Natural killer cell (primary cell): ENCODE measurements around the gene FASTK. TPM values are rescaled to one million over a fixed set of nuclear protein-coding genes. Genes with fewer than 3 reads are reported as not detected.

ENCODE experiments used
- ATAC-seq, 3 donors: fragments of 150-1000 bp in 2 of 3; fragments of 200-7000 bp in 1 of 3; cut with Tn5 transposase; 1 replicate in 1 of 3; 2 replicates in 2 of 3; pipeline ENCODE4 v1.10.0; 2021; ENCODE audit warnings: mild to moderate bottlenecking in 2 of 3, moderate library complexity in 2 of 3
- DNase-seq, 2 donors: peaks; one replicate each; pipeline versions ENCODE4 v3.0.0 to v3.0.0-alpha.2; 2013 to 2021; ENCODE audit warnings: mixed read lengths in 1 of 2
- H3K27ac ChIP-seq: one replicate; pipeline ENCODE4 v1.5.1; 2013; ENCODE audit warnings: mild to moderate bottlenecking, low read length
- H3K27me3 ChIP-seq: one replicate; pipeline ENCODE4 v1.6.1; 2013; ENCODE audit warnings: low read length; ENCODE audit not compliant: control insufficient read depth, insufficient read depth
- H3K36me3 ChIP-seq: one replicate; pipeline ENCODE4 v1.6.1; 2013; ENCODE audit warnings: low read length; ENCODE audit not compliant: control insufficient read depth, insufficient read depth
- H3K4me1 ChIP-seq: one replicate; pipeline ENCODE4 v1.6.1; 2013; ENCODE audit warnings: low read length; ENCODE audit not compliant: control insufficient read depth, insufficient read depth
- H3K4me3 ChIP-seq: one replicate; pipeline ENCODE4 v1.5.1; 2013; ENCODE audit warnings: low read length
- H3K9me3 ChIP-seq: one replicate; pipeline ENCODE4 v1.6.1; 2013; ENCODE audit warnings: low read length; ENCODE audit not compliant: control insufficient read depth, insufficient read depth
- H3K27ac Mint-ChIP-seq, 2 donors: one replicate each; pipeline ENCODE4 v1.8.0; 2022; ENCODE audit warnings: mild to moderate bottlenecking in 2 of 2, mixed read lengths in 2 of 2, moderate library complexity in 1 of 2
- H3K27me3 Mint-ChIP-seq, 2 donors: one replicate each; pipeline ENCODE4 v1.8.0; 2022; ENCODE audit warnings: low read depth in 2 of 2, mixed read lengths in 2 of 2
- H3K36me3 Mint-ChIP-seq: one replicate; pipeline ENCODE4 v1.8.0; 2022; ENCODE audit warnings: mixed read lengths
- H3K4me1 Mint-ChIP-seq, 2 donors: one replicate each; pipeline ENCODE4 v1.8.0; 2022; ENCODE audit warnings: mixed read lengths in 2 of 2
- H3K4me3 Mint-ChIP-seq: one replicate; pipeline ENCODE4 v1.8.0; 2022; ENCODE audit warnings: mild to moderate bottlenecking, moderate library complexity, mixed read lengths
- H3K9me3 Mint-ChIP-seq, 2 donors: one replicate each; pipeline ENCODE4 v1.8.0; 2022; ENCODE audit warnings: mixed read lengths in 2 of 2
- CTCF ChIP-seq: fragments of 200-600 bp; IDR thresholded peaks from one replicate; pipeline ENCODE4 v1.8.0; 2022; ENCODE audit warnings: antibody characterized with exemption
- WGBS: methylation state at CpG from one replicate; pipeline ENCODE4 v1.1.7; 2013; ENCODE audit warnings: missing lambda C conversion rate; ENCODE audit not compliant: insufficient coverage; 5-methylcytosine and 5-hydroxymethylcytosine counted together
- intact Hi-C: fragments of 100-400 bp; cut with micrococcal nuclease; formaldehyde crosslinking; loops from one replicate; pipeline ENCODE4 v1.14.2; 2022
- total RNA-seq, 4 donors: library from RNA; stranded (reverse); fragments of 120-200 nt in 1 of 4; gene quantifications; one replicate each; pipeline versions ENCODE4 v1.2.3 to v1.2.4, GENCODE V29; 2013 to 2022

FASTK gene
- total RNA-seq, 3 donors from 2014 or later (not counting 1 experiment from before 2014, with no cell fraction given), result 72.8 to 89.4 (median 85.2) TPM

GRCh38 chr7:151075662-151075971 is 5.0 kb downstream of the FASTK start:
- no peaks in the 10 kb centered on the region for H3K9me3 ChIP-seq
- DNase-seq, result no peak
- 93% methylated on average over 7 of the region's 7 CpGs for WGBS
- no peak for TF ChIP-seq CTCF
- no peak overlapping the region for H3K27ac ChIP-seq
- no peaks in the 10 kb centered on the region for H3K27me3 ChIP-seq
- no peak overlapping the region for H3K27ac Mint-ChIP-seq
- peaks cover 5 to 18% of the 10 kb centered on the region in 2 donors for H3K4me1 Mint-ChIP-seq
- intact Hi-C loops, result no loop called here
- no peak for ATAC-seq
- H3K27me3 Mint-ChIP-seq, result no peaks in the 10 kb centered on the region
- H3K9me3 Mint-ChIP-seq, result no peaks in the 10 kb centered on the region
- H3K36me3 ChIP-seq, result peaks cover 45% of the 10 kb centered on the region
- H3K4me3 ChIP-seq, result no peak overlapping the region
- no peaks in the 10 kb centered on the region for H3K36me3 Mint-ChIP-seq
- H3K4me3 Mint-ChIP-seq, result no peak overlapping the region
- peaks cover 12% of the 10 kb centered on the region for H3K4me1 ChIP-seq

GRCh38 chr7:151074817-151075661 is 5.6 kb downstream of the FASTK start:
- Mint-ChIP-seq H3K4me1 (peaks cover 5 to 16% of the 10 kb centered on the region in 2 donors), H3K27me3 (no peaks in the 10 kb centered on the region), H3K4me3 (no peak overlapping the region), H3K9me3 (no peaks in the 10 kb centered on the region), H3K27ac (no peak overlapping the region), H3K36me3 (no peaks in the 10 kb centered on the region)
- intact Hi-C loops, result no loop called here
- no peak overlapping the region for H3K27ac ChIP-seq
- DNase-seq, result no peak
- no peak overlapping the region for H3K4me3 ChIP-seq
- WGBS, result 97% methylated on average over 26 of the region's 26 CpGs
- no peaks in the 10 kb centered on the region for H3K9me3 ChIP-seq
- peaks cover 9% of the 10 kb centered on the region for H3K4me1 ChIP-seq
- TF ChIP-seq CTCF, result no peak
- H3K36me3 ChIP-seq, result peaks cover 51% of the 10 kb centered on the region
- ATAC-seq, result no peak
- no peaks in the 10 kb centered on the region for H3K27me3 ChIP-seq

GRCh38 chr7:151073990-151074389 is 6.6 kb downstream of the FASTK start:
- ATAC-seq (no peak), DNase-seq (no peak)
- Mint-ChIP-seq H3K9me3 (no peaks in the 10 kb centered on the region), H3K4me1 (peaks cover 2 to 8% of the 10 kb centered on the region in 2 donors), H3K27ac (no peak overlapping the region), H3K27me3 (no peaks in the 10 kb centered on the region), H3K36me3 (no peaks in the 10 kb centered on the region), H3K4me3 (no peak overlapping the region)
- H3K4me3 ChIP-seq, result no peak overlapping the region
- no peak for TF ChIP-seq CTCF
- no peaks in the 10 kb centered on the region for H3K27me3 ChIP-seq
- H3K4me1 ChIP-seq, result no peaks in the 10 kb centered on the region
- 85% methylated on average over 17 of the region's 17 CpGs for WGBS
- intact Hi-C loops, result no loop called here
- H3K27ac ChIP-seq, result no peak overlapping the region
- no peaks in the 10 kb centered on the region for H3K9me3 ChIP-seq
- peaks cover 60% of the 10 kb centered on the region for H3K36me3 ChIP-seq
